Measurements from ENCODE around the gene NSMCE3.

The NSMCE3 gene

DNA sequence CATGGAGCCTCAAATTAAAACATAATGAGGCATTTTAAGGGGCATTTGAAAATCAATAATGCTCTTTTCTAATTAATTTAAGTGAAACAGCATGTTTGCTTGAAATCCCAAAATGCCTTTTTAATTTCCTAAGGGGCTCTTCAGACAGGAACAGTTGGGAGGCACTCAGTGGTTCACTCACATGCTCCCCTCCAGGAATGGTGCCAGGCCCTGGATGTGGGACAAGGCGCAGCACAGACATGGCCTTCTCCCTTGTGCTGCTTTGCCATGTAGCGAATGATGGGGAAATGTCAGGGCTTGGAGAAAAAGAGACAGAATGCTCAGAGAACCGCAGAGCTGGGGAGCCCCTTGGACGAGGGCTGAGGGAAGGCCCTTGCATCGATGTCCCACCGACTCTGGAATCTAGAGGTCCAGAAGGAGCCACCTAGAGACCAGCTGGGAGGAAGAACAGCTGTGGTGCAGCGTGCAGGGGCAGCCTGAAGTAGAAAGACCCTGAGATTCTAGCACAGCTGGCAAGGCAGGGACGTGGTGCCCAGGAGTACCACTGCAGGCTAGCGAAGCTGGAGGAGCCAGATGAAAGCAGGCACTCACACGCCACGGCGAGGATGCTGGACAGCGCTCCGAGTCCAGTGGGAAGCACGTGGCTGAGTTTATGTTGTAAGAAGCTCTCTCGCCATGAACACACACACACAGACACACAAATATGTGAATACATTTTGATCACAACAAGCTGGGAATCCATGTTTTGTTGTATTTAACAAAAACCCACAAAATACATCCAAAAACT lies 27.0 kb downstream of the NSMCE3 start:
- Histone ChIP-seq H3K9me3 (ENCODE audit: insufficient read depth, low read length) (no peaks in the 10 kb centered on the region), H3K79me2 (ENCODE audit: low read length) (no peaks in the 10 kb centered on the region), H3K27me3 (ENCODE audit: low read depth, low read length) (no peaks in the 10 kb centered on the region), H3K27ac (ENCODE audit: low read length) (no peak overlapping the region), H3K4me2 (ENCODE audit: low read length) (no peak overlapping the region), H3K4me1 (ENCODE audit: low read length) (no peaks in the 10 kb centered on the region), H3K4me3 (ENCODE audit: low read length) (no peak overlapping the region), H2AFZ (ENCODE audit: low read depth, low read length) (no peak overlapping the region), H3K36me3 (replicated peaks; ENCODE audit: low read depth, low read length) (no peaks in the 10 kb centered on the region), H3K9ac (ENCODE audit: low read length) (no peak overlapping the region), H4K20me1 (ENCODE audit: insufficient read depth, low read length) (no peaks in the 10 kb centered on the region)
- TF ChIP-seq, protein P1, sequence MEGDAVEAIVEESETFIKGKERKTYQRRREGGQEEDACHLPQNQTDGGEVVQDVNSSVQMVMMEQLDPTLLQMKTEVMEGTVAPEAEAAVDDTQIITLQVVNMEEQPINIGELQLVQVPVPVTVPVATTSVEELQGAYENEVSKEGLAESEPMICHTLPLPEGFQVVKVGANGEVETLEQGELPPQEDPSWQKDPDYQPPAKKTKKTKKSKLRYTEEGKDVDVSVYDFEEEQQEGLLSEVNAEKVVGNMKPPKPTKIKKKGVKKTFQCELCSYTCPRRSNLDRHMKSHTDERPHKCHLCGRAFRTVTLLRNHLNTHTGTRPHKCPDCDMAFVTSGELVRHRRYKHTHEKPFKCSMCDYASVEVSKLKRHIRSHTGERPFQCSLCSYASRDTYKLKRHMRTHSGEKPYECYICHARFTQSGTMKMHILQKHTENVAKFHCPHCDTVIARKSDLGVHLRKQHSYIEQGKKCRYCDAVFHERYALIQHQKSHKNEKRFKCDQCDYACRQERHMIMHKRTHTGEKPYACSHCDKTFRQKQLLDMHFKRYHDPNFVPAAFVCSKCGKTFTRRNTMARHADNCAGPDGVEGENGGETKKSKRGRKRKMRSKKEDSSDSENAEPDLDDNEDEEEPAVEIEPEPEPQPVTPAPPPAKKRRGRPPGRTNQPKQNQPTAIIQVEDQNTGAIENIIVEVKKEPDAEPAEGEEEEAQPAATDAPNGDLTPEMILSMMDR (IDR thresholded peaks at IDR 0.05; ENCODE audit: low read depth, low read length), result no peak
- TF ChIP-seq EZH2phosphoT487 (IDR thresholded peaks at IDR 0.05; ENCODE audit: low read depth), result no peak

DNA sequence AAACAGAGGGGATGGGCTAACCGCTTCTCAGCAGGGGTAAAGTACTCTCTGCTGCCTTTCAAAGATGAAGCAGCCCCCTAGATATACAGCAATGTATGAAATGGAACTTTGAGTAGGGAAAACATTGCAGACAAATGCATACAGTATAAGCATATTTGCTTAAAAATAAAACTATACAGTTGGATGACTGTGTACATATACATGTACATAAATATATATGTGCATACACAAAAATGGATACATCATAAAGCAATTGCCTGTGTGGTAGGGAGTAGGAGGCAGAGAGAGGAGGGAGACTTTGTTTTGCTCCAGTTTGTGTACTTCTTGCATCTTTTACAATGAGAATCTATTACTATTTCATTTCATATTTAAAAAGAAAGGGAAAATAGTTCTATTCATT lies 28.4 kb downstream of the NSMCE3 start:
- H3K79me2 ChIP-seq (ENCODE audit: low read length), result no peaks in the 10 kb centered on the region
- no peak for TF ChIP-seq EZH2phosphoT487 (IDR thresholded peaks at IDR 0.05; ENCODE audit: low read depth)
- TF ChIP-seq, protein P1 (IDR thresholded peaks at IDR 0.05; ENCODE audit: low read depth, low read length), result no peak
- H3K4me1 ChIP-seq (ENCODE audit: low read length), result no peaks in the 10 kb centered on the region
- no peak overlapping the region for H3K4me2 ChIP-seq (ENCODE audit: low read length)
- no peaks in the 10 kb centered on the region for H3K27me3 ChIP-seq (ENCODE audit: low read depth, low read length)
- H3K36me3 ChIP-seq (replicated peaks; ENCODE audit: low read depth, low read length), result no peaks in the 10 kb centered on the region
- no peaks in the 10 kb centered on the region for H3K9me3 ChIP-seq (ENCODE audit: insufficient read depth, low read length)
- H4K20me1 ChIP-seq (ENCODE audit: insufficient read depth, low read length), result no peaks in the 10 kb centered on the region
- no peak overlapping the region for H2AFZ ChIP-seq (ENCODE audit: low read depth, low read length)
- no peak overlapping the region for H3K9ac ChIP-seq (ENCODE audit: low read length)
- H3K27ac ChIP-seq (ENCODE audit: low read length), result no peak overlapping the region
- H3K4me3 ChIP-seq (ENCODE audit: low read length), result no peak overlapping the region

DNA sequence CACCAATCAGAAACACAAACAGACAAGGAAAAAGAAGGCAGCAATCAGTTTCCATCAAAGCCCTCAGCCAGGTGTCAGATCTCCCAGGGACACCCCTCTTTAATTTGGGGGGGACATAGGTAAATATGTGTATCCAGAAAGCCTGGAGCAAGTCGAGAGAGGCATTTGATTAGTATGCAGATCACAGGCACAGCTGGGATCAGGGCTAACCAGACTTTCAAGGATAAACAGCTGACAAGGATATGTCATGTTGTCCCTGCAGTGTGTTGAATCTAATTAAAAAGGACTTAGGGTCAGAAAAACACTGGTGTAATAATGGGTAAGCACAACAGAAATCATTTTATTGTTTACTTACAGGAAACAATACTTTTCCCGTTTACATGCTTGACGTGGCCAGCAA lies 30.2 kb downstream of the NSMCE3 start:
- H3K4me3 ChIP-seq (ENCODE audit: low read length), result no peak overlapping the region
- no peak overlapping the region for H3K27ac ChIP-seq (ENCODE audit: low read length)
- H3K4me2 ChIP-seq (ENCODE audit: low read length), result no peak overlapping the region
- H3K79me2 ChIP-seq (ENCODE audit: low read length), result no peaks in the 10 kb centered on the region
- TF ChIP-seq, protein P1 (IDR thresholded peaks at IDR 0.05; ENCODE audit: low read depth, low read length), result no peak
- TF ChIP-seq EZH2phosphoT487 (IDR thresholded peaks at IDR 0.05; ENCODE audit: low read depth), result no peak
- H3K4me1 ChIP-seq (ENCODE audit: low read length), result no peaks in the 10 kb centered on the region
- H2AFZ ChIP-seq (ENCODE audit: low read depth, low read length), result no peak overlapping the region
- H4K20me1 ChIP-seq (ENCODE audit: insufficient read depth, low read length), result no peaks in the 10 kb centered on the region
- H3K27me3 ChIP-seq (ENCODE audit: low read depth, low read length), result no peaks in the 10 kb centered on the region
- no peak overlapping the region for H3K9ac ChIP-seq (ENCODE audit: low read length)
- no peaks in the 10 kb centered on the region; the same call in 1 of the 2 replicates for H3K9me3 ChIP-seq (ENCODE audit: insufficient read depth, low read length)
- no peaks in the 10 kb centered on the region for H3K36me3 ChIP-seq (replicated peaks; ENCODE audit: low read depth, low read length)

DNA sequence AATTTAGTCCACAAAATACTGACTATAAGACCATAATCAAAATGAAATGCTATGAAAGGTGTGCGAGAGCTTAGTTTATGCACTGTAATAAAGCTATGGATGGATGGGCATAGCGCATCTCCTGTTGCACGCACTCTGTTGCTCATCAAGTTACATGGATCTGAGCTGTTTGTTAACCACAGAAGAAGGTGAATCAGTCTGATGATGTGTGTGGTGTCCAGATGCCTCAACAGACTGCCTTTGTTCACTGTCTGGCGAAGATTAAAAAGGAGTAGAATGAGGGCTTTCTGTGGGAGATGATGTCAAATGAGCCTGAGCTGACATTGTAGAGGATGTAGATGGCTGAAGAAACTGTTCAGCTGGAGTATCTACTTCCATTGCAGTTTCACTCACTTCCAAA lies 36.1 kb downstream of the NSMCE3 start:
- Histone ChIP-seq H3K4me2 (ENCODE audit: low read length) (no peak overlapping the region), H3K79me2 (ENCODE audit: low read length) (no peaks in the 10 kb centered on the region), H3K27me3 (ENCODE audit: low read depth, low read length) (no peaks in the 10 kb centered on the region; the same call in 1 of the 2 replicates), H3K4me1 (ENCODE audit: low read length) (no peaks in the 10 kb centered on the region), H3K9me3 (ENCODE audit: insufficient read depth, low read length) (no peaks in the 10 kb centered on the region; the same call in 1 of the 2 replicates), H3K9ac (ENCODE audit: low read length) (no peak overlapping the region), H2AFZ (ENCODE audit: low read depth, low read length) (no peak overlapping the region), H4K20me1 (ENCODE audit: insufficient read depth, low read length) (no peaks in the 10 kb centered on the region), H3K4me3 (ENCODE audit: low read length) (no peak overlapping the region), H3K36me3 (replicated peaks; ENCODE audit: low read depth, low read length) (no peaks in the 10 kb centered on the region), H3K27ac (ENCODE audit: low read length) (no peak overlapping the region)
- no peak for TF ChIP-seq EZH2phosphoT487 (IDR thresholded peaks at IDR 0.05; ENCODE audit: low read depth)
- TF ChIP-seq, protein P1 (IDR thresholded peaks at IDR 0.05; ENCODE audit: low read depth, low read length), result no peak
